Retina (tissue), 1 donor: Measurements from ENCODE around the gene CBX3.
"Not testable (repeated sequence)": the region's sequence is repeated elsewhere in the genome, so short reads cannot be mapped to it uniquely, and the experiment has no call there.

ENCODE experiments used
- DNase-seq: peaks from one replicate; pipeline ENCODE4 v3.0.0-alpha.2; 2016

Gene CBX3

GRCh38 chr7:26201247-26202018 is at the start of gene CBX3:
Gene CBX3 (plus strand): TSS chr7:26201745. CDS start chr7:26202999, 1,254 bp downstream.
- peak; percentile 91 for DNase-seq

GRCh38 chr7:26151953-26152781 is 49.4 kb upstream of the CBX3 start, which contains the start of gene NFE2L3:
Gene NFE2L3 (plus strand): TSS chr7:26152198. CDS start chr7:26152499, 301 bp downstream.
- DNase-seq = peak; percentile 76

GRCh38 chr7:26152782-26153240 is 48.7 kb upstream of the CBX3 start:
- peak; percentile 62 for DNase-seq

- no peak for DNase-seq
These were observed 48.2 kb upstream of the CBX3 start for GRCh38 chr7:26153241-26153822.

GRCh38 chr7:26153823-26154783 is 47.4 kb upstream of the CBX3 start:
- DNase-seq = no peak

GRCh38 chr7:26155531-26156375 is 45.8 kb upstream of the CBX3 start:
- DNase-seq = no peak

- no peak for DNase-seq
These were observed 44.8 kb upstream of the CBX3 start for GRCh38 chr7:26156451-26157420.

GRCh38 chr7:26157520-26158105 is 43.9 kb upstream of the CBX3 start:
- DNase-seq = no peak

- no peak for DNase-seq
These were observed 42.3 kb upstream of the CBX3 start for GRCh38 chr7:26159243-26159642.

GRCh38 chr7:26160896-26161295 is 40.6 kb upstream of the CBX3 start:
- DNase-seq = no peak

- DNase-seq = no peak
These were observed 39.1 kb upstream of the CBX3 start for GRCh38 chr7:26162431-26162830.

GRCh38 chr7:26163804-26164203 is 37.7 kb upstream of the CBX3 start:
- DNase-seq = not testable (repeated sequence)

GRCh38 chr7:26165950-26166683 is 35.4 kb upstream of the CBX3 start:
- no peak for DNase-seq

GRCh38 chr7:26166684-26167266 is 34.8 kb upstream of the CBX3 start:
- DNase-seq = no peak

- no peak for DNase-seq
These were observed 34.1 kb upstream of the CBX3 start for GRCh38 chr7:26167303-26167934.

- DNase-seq = no peak
These were observed 33.0 kb upstream of the CBX3 start for GRCh38 chr7:26168458-26169023.

- DNase-seq = no peak
These were observed 32.3 kb upstream of the CBX3 start for GRCh38 chr7:26169271-26169670.

GRCh38 chr7:26170663-26171062 is 30.9 kb upstream of the CBX3 start:
- DNase-seq = no peak
